Thoracic aorta (tissue), 2 donors: ENCODE data around the gene REC8. TPM values are rescaled to one million over a fixed set of nuclear protein-coding genes. Genes with fewer than 3 reads are reported as not detected.

Experiments used
- ATAC-seq: fragments of 150-250 bp; one replicate; pipeline ENCODE4 v1.8.0; 2017; ENCODE audit warnings: low read depth; ENCODE audit not compliant: insufficient number of reproducible peaks, low FRiP score
- DNase-seq: peaks from one replicate; pipeline ENCODE4 v3.0.0-alpha.2; 2020; ENCODE audit warnings: low spot score
- H3K27ac ChIP-seq, 2 donors: fragments of 200-600 bp; sonication (generic); 1 replicate in 1 of 2; 2 replicates in 1 of 2; pipeline ENCODE4 v1.5.1; 2016; ENCODE audit warnings: mild to moderate bottlenecking in 2 of 2, moderate library complexity in 2 of 2
- H3K27me3 ChIP-seq: fragments of 200-600 bp; sonication (generic); replicated peaks from 2 replicates; pipeline ENCODE4 v1.6.0; 2016; ENCODE audit warnings: mild to moderate bottlenecking; ENCODE audit not compliant: insufficient read depth
- H3K36me3 ChIP-seq: fragments of 200-600 bp; sonication (generic); one replicate; pipeline ENCODE4 v1.5.1; 2016
- H3K4me1 ChIP-seq, 2 donors: fragments of 200-600 bp; sonication (generic); 1 replicate in 1 of 2; 2 replicates in 1 of 2; pipeline versions ENCODE4 v1.5.1 to v1.6.0; 2016; ENCODE audit warnings: low read depth in 2 of 2, mild to moderate bottlenecking in 1 of 2; ENCODE audit not compliant: control insufficient read depth in 1 of 2
- H3K4me3 ChIP-seq: fragments of 200-600 bp; sonication (generic); 2 replicates; pipeline ENCODE4 v1.5.1; 2016; ENCODE audit warnings: mild to moderate bottlenecking
- H3K9me3 ChIP-seq: fragments of 200-600 bp; sonication (generic); 2 replicates; pipeline ENCODE4 v1.5.1; 2016
- total RNA-seq, 2 donors: library from RNA; depleted of rRNA; stranded (reverse); fragments of >200 nt; gene quantifications; one replicate each; pipeline versions ENCODE4 v1.1.0 to v1.2.3, GENCODE V29; 2016
- TF ChIP-seq, protein P1 (sequence below): fragments of 200-600 bp; sonication (generic); IDR thresholded peaks from one replicate; pipeline ENCODE4 v1.5.1; 2019; ENCODE audit warnings: antibody characterized with exemption

REC8 gene
- total RNA-seq, 2 donors from 2014 or later, result 13.1 to 23.6 TPM

DNA sequence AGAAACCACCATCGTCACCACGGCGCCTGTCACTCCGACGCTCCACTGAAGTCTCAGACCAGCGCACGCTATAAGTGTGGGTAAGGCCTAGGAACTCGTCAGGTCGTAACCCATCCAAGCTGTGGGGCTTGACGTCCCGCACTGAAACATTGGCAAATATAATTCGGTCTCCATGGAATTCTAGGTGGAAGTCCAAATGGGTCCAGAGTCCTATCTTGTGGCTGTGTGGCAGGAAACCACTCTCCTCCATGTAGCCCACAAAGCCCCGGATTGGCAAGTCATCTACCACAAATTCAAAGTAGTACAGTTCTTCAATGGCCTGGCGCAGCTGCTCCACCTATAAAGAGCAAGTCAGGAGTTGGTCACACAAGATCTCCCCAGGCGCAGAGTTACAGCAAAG is 21.1 kb downstream of the REC8 start:
- Histone ChIP-seq H3K27ac (no peak overlapping the region), H3K27me3 (no peaks in the 10 kb centered on the region), H3K36me3 (peaks cover 10% of the 10 kb centered on the region), H3K9me3 (no peaks in the 10 kb centered on the region), H3K4me3 (no peak overlapping the region), H3K4me1 (peaks cover 14 to 31% of the 10 kb centered on the region in 2 donors)
- TF ChIP-seq, protein P1, sequence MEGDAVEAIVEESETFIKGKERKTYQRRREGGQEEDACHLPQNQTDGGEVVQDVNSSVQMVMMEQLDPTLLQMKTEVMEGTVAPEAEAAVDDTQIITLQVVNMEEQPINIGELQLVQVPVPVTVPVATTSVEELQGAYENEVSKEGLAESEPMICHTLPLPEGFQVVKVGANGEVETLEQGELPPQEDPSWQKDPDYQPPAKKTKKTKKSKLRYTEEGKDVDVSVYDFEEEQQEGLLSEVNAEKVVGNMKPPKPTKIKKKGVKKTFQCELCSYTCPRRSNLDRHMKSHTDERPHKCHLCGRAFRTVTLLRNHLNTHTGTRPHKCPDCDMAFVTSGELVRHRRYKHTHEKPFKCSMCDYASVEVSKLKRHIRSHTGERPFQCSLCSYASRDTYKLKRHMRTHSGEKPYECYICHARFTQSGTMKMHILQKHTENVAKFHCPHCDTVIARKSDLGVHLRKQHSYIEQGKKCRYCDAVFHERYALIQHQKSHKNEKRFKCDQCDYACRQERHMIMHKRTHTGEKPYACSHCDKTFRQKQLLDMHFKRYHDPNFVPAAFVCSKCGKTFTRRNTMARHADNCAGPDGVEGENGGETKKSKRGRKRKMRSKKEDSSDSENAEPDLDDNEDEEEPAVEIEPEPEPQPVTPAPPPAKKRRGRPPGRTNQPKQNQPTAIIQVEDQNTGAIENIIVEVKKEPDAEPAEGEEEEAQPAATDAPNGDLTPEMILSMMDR, result no peak
- ATAC-seq (no peak), DNase-seq (no peak)

DNA sequence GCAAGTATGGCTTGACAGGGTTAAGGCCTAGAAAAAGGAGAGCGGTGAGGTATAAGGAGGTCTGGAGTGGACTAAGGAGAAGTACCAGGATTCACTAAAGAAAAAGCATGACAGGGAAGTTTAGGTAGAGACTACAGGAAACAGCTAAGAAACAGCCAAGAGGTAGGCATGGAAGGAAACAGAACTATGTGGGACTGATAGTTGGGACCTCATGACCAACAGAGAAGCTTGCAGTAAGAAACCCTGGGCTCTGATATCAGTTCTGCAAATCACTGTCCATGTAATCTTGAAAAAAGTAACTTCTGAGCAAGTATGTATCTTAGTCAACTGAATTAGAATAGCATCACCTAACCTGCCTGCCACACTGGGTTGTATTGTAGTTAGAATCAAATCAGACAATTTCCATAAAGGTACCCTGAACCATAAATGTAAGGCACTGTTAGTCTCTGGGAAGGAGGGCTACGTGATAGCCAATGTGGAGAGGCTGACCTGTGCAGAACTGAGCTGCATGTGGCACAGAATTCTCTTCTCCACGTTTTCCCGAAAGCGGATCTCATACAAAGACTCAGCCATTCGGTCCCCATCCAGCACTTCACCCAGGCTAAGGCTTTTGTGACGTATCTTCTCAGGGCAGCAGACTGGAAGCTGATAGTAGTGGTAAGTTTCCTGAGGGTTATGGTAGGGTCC is 22.4 kb downstream of the REC8 start:
- DNase-seq (no peak), ATAC-seq (no peak)
- no peaks in the 10 kb centered on the region for H3K9me3 ChIP-seq
- H3K36me3 ChIP-seq, result peaks cover 10% of the 10 kb centered on the region
- TF ChIP-seq, protein P1, result no peak
- H3K27me3 ChIP-seq, result no peaks in the 10 kb centered on the region
- peak overlapping the region; percentile 88 for H3K4me3 ChIP-seq
- H3K4me1 ChIP-seq, result peaks cover 11 to 27% of the 10 kb centered on the region in 2 donors
- H3K27ac ChIP-seq, result peak overlapping the region; percentile 91 to 93

DNA sequence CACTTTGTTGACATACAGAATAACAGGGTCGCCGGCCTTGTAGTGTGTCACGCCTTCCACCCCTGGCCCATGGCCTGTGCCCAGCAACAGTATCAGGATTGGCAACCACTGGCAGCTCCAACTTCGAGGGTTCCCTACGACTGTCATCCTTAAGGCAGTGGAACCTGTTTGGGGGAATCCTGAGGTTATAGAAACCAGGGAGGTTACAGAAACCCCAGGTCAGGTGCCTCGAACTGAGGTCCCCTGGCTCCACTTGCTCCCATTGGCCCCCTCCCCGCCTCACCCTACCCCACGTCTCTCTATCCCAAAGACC is 22.9 kb downstream of the REC8 start:
- H3K27me3 ChIP-seq, result no peaks in the 10 kb centered on the region
- peaks cover 11 to 27% of the 10 kb centered on the region in 2 donors for H3K4me1 ChIP-seq
- ATAC-seq, result no peak
- no peaks in the 10 kb centered on the region for H3K9me3 ChIP-seq
- DNase-seq, result no peak
- H3K4me3 ChIP-seq, result peak overlapping the region; percentile 88
- H3K36me3 ChIP-seq, result peaks cover 11% of the 10 kb centered on the region
- H3K27ac ChIP-seq, result peak overlapping the region; percentile 91 to 93
- TF ChIP-seq, protein P1, result no peak

DNA sequence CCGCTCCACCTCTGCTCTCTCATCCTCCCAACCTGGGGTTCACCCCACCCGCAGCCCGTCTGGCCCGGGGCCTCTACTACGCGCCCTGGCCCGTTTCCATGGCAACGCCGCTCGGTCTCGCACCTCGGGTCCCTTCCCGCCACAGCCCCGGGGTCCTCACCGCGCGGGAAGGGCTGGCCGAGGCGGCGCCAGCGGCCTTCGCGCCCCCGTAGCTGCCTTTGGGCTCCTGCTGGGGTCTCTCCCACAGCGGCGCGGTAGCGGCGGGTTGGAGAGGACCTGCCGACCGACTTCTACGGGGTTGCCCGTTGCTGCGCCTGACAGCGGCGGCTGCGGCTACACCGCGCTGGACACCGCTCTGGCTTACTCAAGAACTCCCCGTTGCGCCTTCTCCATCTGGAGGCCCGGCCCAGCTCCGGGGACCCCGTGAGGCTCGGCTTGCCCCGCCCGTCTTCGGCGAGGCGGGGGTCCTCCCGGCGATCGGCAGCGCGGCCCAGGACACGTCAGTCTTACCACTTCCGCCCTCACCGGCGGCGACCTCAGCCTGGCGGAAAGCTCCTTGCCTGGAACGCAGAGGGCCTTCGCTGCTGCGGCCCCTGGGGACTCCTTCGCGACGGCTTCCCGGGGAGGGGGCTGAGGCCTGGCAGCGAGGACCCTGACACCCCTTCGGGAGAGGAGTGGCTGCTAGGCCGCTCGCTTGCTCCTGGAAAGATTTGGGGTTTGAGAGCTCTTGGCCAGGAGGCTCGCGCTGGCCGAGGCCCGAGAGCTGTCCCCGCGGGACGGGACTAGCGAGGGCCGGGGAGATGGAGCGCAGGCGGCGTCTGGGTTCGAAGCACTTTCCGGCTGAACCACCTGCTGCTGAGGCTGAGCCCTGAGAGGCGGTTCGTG is 23.5 kb downstream of the REC8 start, which contains the start of gene TM9SF1:
Gene TM9SF1, minus strand, starts transcription at position 256 of the 885 bp plus-strand sequence. CDS start 422 bp downstream, outside the sequence.
- ATAC-seq, result peak; percentile 92
- Histone ChIP-seq H3K27ac (peak within 1 kb of the TSS; percentile 91 to 93), H3K9me3 (no peaks in the 10 kb centered on the region), H3K4me3 (peak within 1 kb of the TSS; percentile 88), H3K27me3 (no peaks in the 10 kb centered on the region), H3K4me1 (peaks cover 11 to 27% of the 10 kb centered on the region in 2 donors), H3K36me3 (peaks cover 12% of the 10 kb centered on the region)
- TF ChIP-seq, protein P1, result no peak
- DNase-seq, result peak; percentile 27
